ENCODE results near the gene PCDHB1. TPM values are rescaled to one million over a fixed set of nuclear protein-coding genes. Genes with fewer than 3 reads are reported as not detected.

PCDHB1 gene
- total RNA-seq, 6 experiments from 2014 or later, result not detected

DNA sequence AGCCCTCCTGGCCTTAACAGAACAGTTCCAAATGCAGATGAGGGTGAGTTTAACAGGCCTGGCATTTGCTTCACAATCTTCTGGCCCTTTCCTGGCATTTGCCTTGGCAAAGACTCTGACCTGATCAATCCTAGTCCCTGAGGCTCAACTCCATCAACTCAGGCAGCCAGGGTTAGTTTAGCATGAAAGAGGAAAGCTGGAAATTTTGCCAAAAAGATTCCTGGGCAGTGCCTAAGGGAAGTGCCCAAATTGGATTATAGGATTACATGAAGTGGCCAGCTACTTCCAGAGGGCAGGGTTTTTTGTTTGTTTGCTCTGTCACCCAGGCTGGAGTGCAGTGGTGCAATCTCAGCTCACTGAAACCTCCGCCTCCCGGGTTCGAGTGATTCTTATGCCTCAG lies 48.1 kb upstream of the PCDHB1 start:
- TF ChIP-seq, protein P1, sequence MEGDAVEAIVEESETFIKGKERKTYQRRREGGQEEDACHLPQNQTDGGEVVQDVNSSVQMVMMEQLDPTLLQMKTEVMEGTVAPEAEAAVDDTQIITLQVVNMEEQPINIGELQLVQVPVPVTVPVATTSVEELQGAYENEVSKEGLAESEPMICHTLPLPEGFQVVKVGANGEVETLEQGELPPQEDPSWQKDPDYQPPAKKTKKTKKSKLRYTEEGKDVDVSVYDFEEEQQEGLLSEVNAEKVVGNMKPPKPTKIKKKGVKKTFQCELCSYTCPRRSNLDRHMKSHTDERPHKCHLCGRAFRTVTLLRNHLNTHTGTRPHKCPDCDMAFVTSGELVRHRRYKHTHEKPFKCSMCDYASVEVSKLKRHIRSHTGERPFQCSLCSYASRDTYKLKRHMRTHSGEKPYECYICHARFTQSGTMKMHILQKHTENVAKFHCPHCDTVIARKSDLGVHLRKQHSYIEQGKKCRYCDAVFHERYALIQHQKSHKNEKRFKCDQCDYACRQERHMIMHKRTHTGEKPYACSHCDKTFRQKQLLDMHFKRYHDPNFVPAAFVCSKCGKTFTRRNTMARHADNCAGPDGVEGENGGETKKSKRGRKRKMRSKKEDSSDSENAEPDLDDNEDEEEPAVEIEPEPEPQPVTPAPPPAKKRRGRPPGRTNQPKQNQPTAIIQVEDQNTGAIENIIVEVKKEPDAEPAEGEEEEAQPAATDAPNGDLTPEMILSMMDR (IDR thresholded peaks at IDR 0.05), result no peak
- Mint-ChIP-seq H3K27ac (no peak overlapping the region), H3K9me3 (peaks cover 33% of the 10 kb centered on the region), H3K4me1 (ENCODE audit: low read depth) (no peaks in the 10 kb centered on the region), H3K4me3 (no peak overlapping the region), H3K27me3 (ENCODE audit: insufficient read depth) (no peaks in the 10 kb centered on the region; the same call in 1 of the 2 replicates), H3K36me3 (ENCODE audit: low read depth) (no peaks in the 10 kb centered on the region)
- no peak for DNase-seq

DNA sequence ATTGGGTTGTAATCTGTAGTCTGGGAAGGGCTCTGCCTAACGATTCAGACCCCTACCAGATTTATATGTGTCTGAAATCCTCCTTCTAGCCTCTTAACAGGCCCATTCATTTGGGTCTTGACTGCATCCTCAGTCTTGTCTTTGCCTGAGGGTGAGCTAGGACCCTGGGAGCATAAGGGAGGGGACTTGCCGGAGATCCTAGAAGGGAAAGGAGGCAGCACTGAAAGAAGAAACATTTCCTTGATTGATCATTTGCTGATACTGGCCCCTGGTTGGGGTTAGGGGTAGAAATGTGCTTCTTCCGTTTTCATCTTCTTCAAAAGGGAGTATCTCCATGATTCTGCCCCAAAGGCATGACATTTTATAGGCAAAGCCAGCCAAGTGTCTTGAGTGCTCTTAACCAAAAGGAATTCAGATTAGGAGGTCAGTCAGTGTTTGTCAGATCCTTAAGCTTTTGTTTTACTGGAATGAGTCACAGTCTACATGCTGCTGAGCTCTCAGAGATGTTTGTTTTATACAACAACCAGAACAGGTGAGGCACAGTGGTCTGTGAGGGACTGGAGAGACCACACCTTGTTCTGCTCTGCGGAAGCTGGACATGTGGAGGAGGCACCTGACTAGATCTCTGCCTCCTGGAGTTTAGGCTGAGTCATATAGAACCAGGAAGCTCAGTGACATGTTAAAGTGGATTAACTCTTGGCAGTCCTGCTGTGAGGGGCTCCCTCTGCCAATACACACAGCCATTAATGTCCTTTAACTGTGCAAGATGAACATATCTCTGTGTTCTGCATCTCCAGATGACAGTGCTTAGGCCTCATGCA lies 47.2 kb upstream of the PCDHB1 start:
- no peaks in the 10 kb centered on the region; the same call in 1 of the 2 replicates for H3K27me3 Mint-ChIP-seq (ENCODE audit: insufficient read depth)
- no peaks in the 10 kb centered on the region for H3K36me3 Mint-ChIP-seq (ENCODE audit: low read depth)
- no peak for DNase-seq
- no peak overlapping the region for H3K27ac Mint-ChIP-seq
- no peaks in the 10 kb centered on the region for H3K4me1 Mint-ChIP-seq (ENCODE audit: low read depth)
- H3K9me3 Mint-ChIP-seq, result peaks cover 33% of the 10 kb centered on the region
- no peak overlapping the region for H3K4me3 Mint-ChIP-seq
- TF ChIP-seq, protein P1 (IDR thresholded peaks at IDR 0.05), result no peak

DNA sequence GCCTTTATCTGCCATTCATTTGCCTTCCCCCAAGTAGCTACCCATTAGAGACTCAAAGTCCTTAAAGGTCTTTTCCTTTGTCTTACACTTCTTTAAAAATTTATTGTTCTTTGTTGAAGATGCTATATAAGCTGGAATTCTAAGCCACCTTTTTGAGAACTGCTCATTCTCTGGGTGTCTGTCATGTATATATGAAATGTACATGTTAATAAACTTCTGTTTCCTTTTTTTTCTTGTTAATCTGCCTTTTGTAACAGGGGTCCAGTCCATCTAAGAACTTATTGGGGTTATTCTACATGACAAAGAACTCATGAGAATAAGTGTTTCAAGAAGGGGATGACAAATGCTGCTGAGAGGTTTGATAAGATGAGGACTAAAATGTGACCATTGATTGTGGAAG lies 43.4 kb upstream of the PCDHB1 start:
- no peaks in the 10 kb centered on the region for H3K4me1 Mint-ChIP-seq (ENCODE audit: low read depth)
- TF ChIP-seq, protein P1 (IDR thresholded peaks at IDR 0.05), result no peak
- H3K27me3 Mint-ChIP-seq (ENCODE audit: insufficient read depth), result no peaks in the 10 kb centered on the region
- H3K27ac Mint-ChIP-seq, result no peak overlapping the region
- no peaks in the 10 kb centered on the region for H3K36me3 Mint-ChIP-seq (ENCODE audit: low read depth)
- DNase-seq, result no peak
- H3K4me3 Mint-ChIP-seq, result no peak overlapping the region
- H3K9me3 Mint-ChIP-seq, result peaks cover 29% of the 10 kb centered on the region

DNA sequence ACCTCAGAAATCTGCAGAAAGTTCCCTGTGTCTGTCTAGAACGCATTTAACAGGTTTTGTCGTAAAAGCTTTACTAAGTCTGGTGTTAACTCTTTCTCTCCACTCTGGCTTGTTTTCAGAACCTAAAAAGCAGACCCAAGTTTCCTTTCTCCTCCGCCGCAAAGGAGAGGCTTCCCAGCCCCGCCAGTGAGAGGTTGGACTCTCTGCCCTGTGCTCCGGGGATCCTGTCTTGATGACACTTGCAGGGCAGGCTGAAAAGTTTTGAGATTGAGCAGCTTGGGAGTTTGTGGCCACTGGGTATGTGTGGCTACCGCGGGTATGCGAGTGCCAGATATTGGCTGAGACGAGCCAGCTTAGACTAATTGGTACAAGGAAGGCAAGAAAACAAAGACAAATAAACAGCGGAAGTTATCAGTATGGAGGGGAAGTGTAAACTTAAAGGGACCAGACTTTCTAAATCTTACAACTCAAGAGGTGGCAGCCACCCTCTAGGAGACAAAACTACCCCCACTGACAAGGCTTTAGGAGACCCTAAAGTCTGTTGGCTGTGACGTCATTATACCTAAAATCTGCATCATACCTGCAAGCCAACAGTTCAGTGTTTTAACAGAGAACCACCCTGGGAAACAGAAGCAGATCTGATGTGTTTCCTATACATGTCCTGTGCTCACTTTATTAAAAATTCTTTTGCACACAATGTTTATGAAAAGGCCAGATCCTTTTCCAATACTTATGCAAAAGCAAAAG lies 41.0 kb upstream of the PCDHB1 start:
- H3K4me1 Mint-ChIP-seq (ENCODE audit: low read depth), result no peaks in the 10 kb centered on the region
- H3K9me3 Mint-ChIP-seq, result peaks cover 33% of the 10 kb centered on the region
- TF ChIP-seq, protein P1 (IDR thresholded peaks at IDR 0.05), result no peak
- no peak overlapping the region for H3K4me3 Mint-ChIP-seq
- no peak overlapping the region for H3K27ac Mint-ChIP-seq
- no peak for DNase-seq
- H3K27me3 Mint-ChIP-seq (ENCODE audit: insufficient read depth), result no peaks in the 10 kb centered on the region
- no peaks in the 10 kb centered on the region; the same call in 1 of the 2 replicates for H3K36me3 Mint-ChIP-seq (ENCODE audit: low read depth)

DNA sequence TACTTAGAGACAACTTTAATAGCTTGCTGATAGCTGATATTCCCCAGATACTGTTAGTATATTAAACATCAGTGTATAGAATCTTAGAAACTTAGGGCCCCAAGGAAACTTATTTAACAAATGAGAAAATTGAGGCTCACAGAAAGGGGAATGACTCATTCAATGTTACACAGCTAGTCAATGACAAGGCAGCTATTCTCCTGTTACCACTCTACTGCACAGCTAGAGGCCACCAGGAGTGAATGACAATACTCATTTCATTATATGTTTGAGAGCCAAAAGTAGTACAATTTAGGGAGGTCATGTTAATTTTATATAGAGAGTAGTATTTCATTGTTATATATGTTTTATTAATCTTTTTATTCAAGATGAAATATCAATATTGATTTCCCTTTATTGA lies 33.2 kb upstream of the PCDHB1 start:
- no peak overlapping the region for H3K4me3 Mint-ChIP-seq
- no peak for DNase-seq
- H3K4me1 Mint-ChIP-seq (ENCODE audit: low read depth), result no peaks in the 10 kb centered on the region
- H3K27ac Mint-ChIP-seq, result no peak overlapping the region
- no peaks in the 10 kb centered on the region for H3K27me3 Mint-ChIP-seq (ENCODE audit: insufficient read depth)
- H3K36me3 Mint-ChIP-seq (ENCODE audit: low read depth), result no peaks in the 10 kb centered on the region; the same call in 1 of the 2 replicates
- TF ChIP-seq, protein P1 (IDR thresholded peaks at IDR 0.05), result no peak
- H3K9me3 Mint-ChIP-seq, result peaks cover 31% of the 10 kb centered on the region

Measured in HFFc6 (cell line).